H1 (cell line): ENCODE measurements around the gene KCNQ1. TPM values are rescaled to one million over a fixed set of nuclear protein-coding genes. Genes with fewer than 3 reads are reported as not detected.
A peak's percentile ranks its signal among the peaks of the same experiment; 100 is the strongest.

Experiments
- CTCF ChIA-PET: fragments of 300-600 bp; sonication (Branson Sonifier 250); formaldehyde crosslinking; loops from one replicate; lab custom pipeline; 2021; ENCODE audit not compliant: partially characterized antibody; lab: Charles Lee
- POLR2A ChIA-PET: fragments of 300-600 bp; sonication (Branson Sonifier 250); formaldehyde crosslinking; loops from one replicate; lab custom pipeline; 2021; ENCODE audit warnings: inconsistent platforms; ENCODE audit not compliant: partially characterized antibody; lab: Charles Lee
- DNase-seq, 2 experiments: peaks; one replicate each; pipeline versions ENCODE4 v3.0.0 to v3.0.0-alpha.2; 2010 to 2022; ENCODE audit warnings: low spot score in 2 of 2, low read depth in 1 of 2, mixed read lengths in 1 of 2
- FAIRE-seq: peaks from 2 replicates; lab custom pipeline; 2011; peaks lifted over from hg19 to GRCh38; lab: Jason Lieb, UNC
- H2AFZ ChIP-seq: 2 replicates; pipeline ENCODE4 v1.8.1; 2012; ENCODE audit warnings: low read length, inconsistent platforms
- H2AK5ac ChIP-seq: 2 replicates; pipeline ENCODE4 v1.6.1; 2013; ENCODE audit warnings: low read depth, low read length
- H2BK120ac ChIP-seq: replicated peaks from 2 replicates; pipeline ENCODE3; 2013; ENCODE audit warnings: low read depth, low read length, inconsistent platforms
- H2BK12ac ChIP-seq: 2 replicates; pipeline ENCODE4 v1.6.1; 2013; ENCODE audit warnings: low read depth, low read length
- H2BK15ac ChIP-seq: 2 replicates; pipeline ENCODE4 v1.6.1; 2013; ENCODE audit warnings: low read length
- H2BK20ac ChIP-seq: 2 replicates; pipeline ENCODE4 v1.6.1; 2013; ENCODE audit warnings: low read length
- H2BK5ac ChIP-seq: 2 replicates; pipeline ENCODE4 v1.6.1; 2013; ENCODE audit warnings: low read depth, low read length
- H3K14ac ChIP-seq: 2 replicates; pipeline ENCODE4 v1.6.1; 2013; ENCODE audit warnings: inconsistent platforms; ENCODE audit not compliant: insufficient read length
- H3K18ac ChIP-seq: 2 replicates; pipeline ENCODE4 v1.6.1; 2013; ENCODE audit warnings: low read length; ENCODE audit errors: extremely low read depth
- H3K23ac ChIP-seq: 2 replicates; pipeline ENCODE4 v1.6.1; 2013; ENCODE audit warnings: inconsistent platforms; ENCODE audit not compliant: insufficient read length
- H3K23me2 ChIP-seq: 2 replicates; pipeline ENCODE4 v1.6.1; 2013; ENCODE audit warnings: low read depth, low read length
- H3K27ac ChIP-seq: 2 replicates; pipeline ENCODE4 v1.6.1; 2011; ENCODE audit warnings: low read depth, low read length, inconsistent platforms
- H3K27me3 ChIP-seq, 4 experiments: replicated peaks in 1 of 4; 1 replicate in 1 of 4; 2 replicates in 3 of 4; pipeline versions ENCODE4 v1.6.1 to v1.8.1; 2011 to 2013; ENCODE audit warnings: low read length in 3 of 4, mild to moderate bottlenecking in 3 of 4, inconsistent platforms in 2 of 4, mixed read lengths in 2 of 4, moderate library complexity in 1 of 4; ENCODE audit not compliant: control insufficient read depth in 3 of 4, insufficient read depth in 3 of 4; ENCODE audit errors: extremely low read depth in 1 of 4
- H3K36me3 ChIP-seq, 4 experiments: 2 replicates each; pipeline versions ENCODE4 v1.6.1 to v1.8.1; 2011 to 2013; ENCODE audit warnings: mild to moderate bottlenecking in 4 of 4, low read length in 3 of 4, moderate library complexity in 2 of 4, control low read depth in 1 of 4, inconsistent platforms in 1 of 4; ENCODE audit not compliant: insufficient read depth in 4 of 4, control insufficient read depth in 2 of 4
- H3K4ac ChIP-seq: replicated peaks from 2 replicates; pipeline ENCODE3; 2013; ENCODE audit warnings: low read length, low read depth, mixed read lengths, inconsistent platforms; ENCODE audit not compliant: insufficient read length
- H3K4me1 ChIP-seq, 4 experiments: replicated peaks in 1 of 4; 1 replicate in 1 of 4; 2 replicates in 3 of 4; pipeline versions ENCODE4 v1.6.1 to v1.8.1; 2011 to 2013; ENCODE audit warnings: low read length in 3 of 4, inconsistent platforms in 2 of 4, mixed read lengths in 1 of 4; ENCODE audit not compliant: insufficient read depth in 4 of 4, control insufficient read depth in 3 of 4
- H3K4me2 ChIP-seq, 2 experiments: 2 replicates each; pipeline versions ENCODE4 v1.6.1 to v1.8.1; 2011 to 2013; ENCODE audit warnings: low read depth in 2 of 2, low read length in 2 of 2, control low read depth in 1 of 2, inconsistent platforms in 1 of 2, mild to moderate bottlenecking in 1 of 2; ENCODE audit not compliant: insufficient read depth in 1 of 2
- H3K4me3 ChIP-seq, 4 experiments: fragments of 200-600, 300-600 bp in 1 of 4; sonication (generic), shearing (Covaris generic), sonication (Bioruptor Twin) in 1 of 4; 2 replicates each; pipeline versions ENCODE4 v1.5.1 to v1.8.1; 2011 to 2016; ENCODE audit warnings: low read length in 4 of 4, low read depth in 3 of 4, control low read depth in 2 of 4, inconsistent platforms in 2 of 4, mild to moderate bottlenecking in 2 of 4, mixed read lengths in 1 of 4, moderate library complexity in 1 of 4; ENCODE audit not compliant: insufficient read depth in 2 of 4; ENCODE audit errors: extremely low read depth in 1 of 4
- H3K56ac ChIP-seq: replicated peaks from 2 replicates; pipeline ENCODE3; 2013; ENCODE audit warnings: low read depth, mild to moderate bottlenecking, mixed read lengths, low read length, inconsistent platforms; ENCODE audit not compliant: insufficient read length
- H3K79me1 ChIP-seq: 2 replicates; pipeline ENCODE4 v1.6.1; 2013; ENCODE audit warnings: low read depth, low read length, control low read depth
- H3K79me2 ChIP-seq, 2 experiments: 2 replicates each; pipeline versions ENCODE4 v1.6.1 to v1.8.1; 2012 to 2013; ENCODE audit warnings: low read length in 2 of 2, mild to moderate bottlenecking in 2 of 2, inconsistent platforms in 1 of 2; ENCODE audit not compliant: insufficient read depth in 2 of 2, control insufficient read depth in 1 of 2
- H3K9ac ChIP-seq, 4 experiments: replicated peaks in 1 of 4; 1 replicate in 1 of 4; 2 replicates in 3 of 4; pipeline versions ENCODE4 v1.6.1 to v1.8.1; 2011 to 2013; ENCODE audit warnings: low read depth in 3 of 4, low read length in 3 of 4, control low read depth in 2 of 4, mild to moderate bottlenecking in 2 of 4, moderate library complexity in 2 of 4, inconsistent platforms in 1 of 4; ENCODE audit errors: extremely low read depth in 1 of 4
- H3K9me3 ChIP-seq, 2 experiments: 2 replicates each; pipeline versions ENCODE4 v1.6.1 to v1.8.1; 2012 to 2013; ENCODE audit warnings: mild to moderate bottlenecking in 2 of 2, moderate library complexity in 2 of 2, control low read depth in 1 of 2, inconsistent platforms in 1 of 2, low read depth in 1 of 2, low read length in 1 of 2, mixed read lengths in 1 of 2; ENCODE audit not compliant: insufficient read depth in 2 of 2
- H4K20me1 ChIP-seq, 2 experiments: replicated peaks in 1 of 2; 2 replicates each; pipeline versions ENCODE3 to v1.8.1; 2011 to 2013; ENCODE audit warnings: inconsistent platforms in 2 of 2, low read length in 2 of 2, mild to moderate bottlenecking in 1 of 2; ENCODE audit not compliant: insufficient read depth in 2 of 2, control insufficient read depth in 1 of 2
- H4K5ac ChIP-seq: 2 replicates; pipeline ENCODE4 v1.6.1; 2013; ENCODE audit warnings: low read length, low read depth, mixed read lengths, inconsistent platforms; ENCODE audit not compliant: insufficient read length
- H4K8ac ChIP-seq: 2 replicates; pipeline ENCODE4 v1.8.0; 2013; ENCODE audit warnings: mild to moderate bottlenecking, moderate library complexity, low read length, inconsistent platforms; ENCODE audit not compliant: insufficient read depth; ENCODE audit errors: extremely low read depth
- H4K91ac ChIP-seq: replicated peaks from 2 replicates; pipeline ENCODE3; 2013; ENCODE audit warnings: low read length, mixed read lengths, inconsistent platforms; ENCODE audit not compliant: insufficient read length
- CREB1 ChIP-seq: IDR thresholded peaks from 2 replicates; pipeline ENCODE4 v1.6.1; 2012; ENCODE audit warnings: inconsistent platforms
- EGR1 ChIP-seq: IDR thresholded peaks from 2 replicates; pipeline ENCODE4 v1.6.1; 2011; ENCODE audit warnings: low read depth, low read length, borderline replicate concordance
- POLR2AphosphoS5 ChIP-seq: IDR thresholded peaks from 2 replicates; pipeline ENCODE4 v1.6.1; 2011; ENCODE audit warnings: low read depth, low read length
- RFX5 ChIP-seq: IDR thresholded peaks from 2 replicates; pipeline ENCODE4 v1.6.1; 2011; ENCODE audit warnings: low read depth, low read length, improper control_type of control experiment, borderline replicate concordance
- SAP30 ChIP-seq: fragments of 300-600 bp; sonication (generic); IDR thresholded peaks from 2 replicates; pipeline ENCODE4 v1.7.1; 2012; ENCODE audit warnings: low read length, moderate library complexity, mild to moderate bottlenecking, inconsistent platforms; ENCODE audit not compliant: insufficient read depth, insufficient replicate concordance
- SIRT6 ChIP-seq: IDR thresholded peaks from one replicate; pipeline ENCODE4 v1.7.1; 2012; ENCODE audit warnings: low read length, inconsistent platforms
- SP1 ChIP-seq: IDR thresholded peaks from 2 replicates; pipeline ENCODE4 v1.6.1; 2011; ENCODE audit warnings: low read depth, low read length
- SP2 ChIP-seq: IDR thresholded peaks from 2 replicates; pipeline ENCODE4 v1.6.1; 2012; ENCODE audit warnings: mild to moderate bottlenecking, low read length, inconsistent platforms
- SP4 ChIP-seq: IDR thresholded peaks from 2 replicates; pipeline ENCODE4 v1.6.1; 2012; ENCODE audit warnings: low read length, inconsistent platforms
- TAF1 ChIP-seq: IDR thresholded peaks from 2 replicates; pipeline ENCODE4 v1.6.1; 2011; ENCODE audit warnings: mild to moderate bottlenecking, low read depth, low read length
- WGBS, 2 experiments: shearing (Covaris generic) in 1 of 2; methylation state at CpG; one replicate each; pipeline versions ENCODE4 v1.1.6 to v1.1.7; 2013 to 2015; ENCODE audit warnings: low lambda C conversion rate in 2 of 2, mixed read lengths in 2 of 2, inconsistent platforms in 1 of 2, low coverage in 1 of 2, missing lambda C conversion rate in 1 of 2; ENCODE audit not compliant: insufficient replicate concordance in 2 of 2, insufficient coverage in 1 of 2, insufficient read length in 1 of 2; ENCODE audit errors: extremely low coverage in 1 of 2, missing lambda C conversion rate in 1 of 2; 5-methylcytosine and 5-hydroxymethylcytosine counted together
- polyA plus RNA-seq, 7 experiments: library from polyadenylated mRNA; depleted of rRNA in 3 of 7; stranded (reverse) in 5 of 7; unstranded in 2 of 7; fragments of >200 nt in 5 of 7; fragments of 200-250 nt in 2 of 7; gene quantifications; 1 replicate in 5 of 7; 2 replicates in 1 of 7; 4 replicates in 1 of 7; pipeline versions ENCODE4 v1.2.1 to v1.2.3, GENCODE V29; 2011 to 2013; ENCODE audit warnings: missing spikeins in 2 of 7, mixed read lengths in 2 of 7
- total RNA-seq: library from RNA; stranded (reverse); fragmentation: NEBNext Ultra II Directional; extraction: Animal tissue kit (Norgen Biotek cat#: 25700); gene quantifications from 2 replicates; pipeline ENCODE4 v1.2.1, GENCODE V29; 2021

KCNQ1 gene
- total and polyA plus RNA-seq, 2 of the 8 experiments (the other 6 are each of a cell fraction or from before 2014, with no cell fraction given) = 1.9 to 2.0 TPM

GRCh38 chr11:2690596-2691354, 246.0 kb downstream of the KCNQ1 start:
- POLR2A ChIA-PET = interaction anchor here (0.8 to 1.6 kb wide), 3 partner anchors 9 to 22 kb away, joined by 3 to 4 read pairs (median 3); no protein-coding TSS in a partner anchor
- no peak for TF ChIP-seq POLR2AphosphoS5
- no peak for TF ChIP-seq CREB1
- TF ChIP-seq SIRT6 = no peak
- TF ChIP-seq SAP30 = no peak
- no peak for TF ChIP-seq TAF1
- no peak for TF ChIP-seq SP4
- no peak for TF ChIP-seq EGR1
- no peak for TF ChIP-seq SP2
- no peak for TF ChIP-seq SP1
- no peak for TF ChIP-seq RFX5

More at GRCh38 chr11:2690596-2691354, 246.0 kb downstream of the KCNQ1 start:
- Histone ChIP-seq H3K14ac (no peak overlapping the region), H3K27me3 (peaks cover 0 to 4% (median 0%) of the 10 kb centered on the region in 4 experiments; a peak in 2 of 7 replicates), H3K36me3 (no peaks in the 10 kb centered on the region), H4K8ac (no peak overlapping the region), H4K20me1 (peaks cover 1 to 25% of the 10 kb centered on the region in 2 experiments), H2BK12ac (peak overlapping the region; percentile 91; the same call in 1 of the 2 replicates), H2AFZ (no peak overlapping the region), H2BK15ac (peak overlapping the region; percentile 82; the same call in 1 of the 2 replicates), H3K4me3 (peak overlapping the region in 1 of 4 experiments; percentile 7; a peak in 1 of 8 replicates), H3K18ac (peak overlapping the region; percentile 84), H2AK5ac (no peak overlapping the region), H4K5ac (no peak overlapping the region), H2BK5ac (no peak overlapping the region), H3K9me3 (no peaks in the 10 kb centered on the region), H3K4me2 (peak overlapping the region; percentile 24 to 76), H3K4ac (no peak overlapping the region), H3K23ac (no peak overlapping the region), H3K79me2 (peaks cover 0 to 67% of the 10 kb centered on the region in 2 experiments; a peak in 2 of 4 replicates), H3K79me1 (peaks cover 12% of the 10 kb centered on the region), H3K56ac (no peak overlapping the region), H2BK20ac (0 out of 2 replicates have a peak overlapping the region, but pooled peaks have one; percentile 77), H3K4me1 (peaks cover 47 to 80% (median 71%) of the 10 kb centered on the region in 4 experiments), H4K91ac (no peak overlapping the region), H3K9ac (no peak overlapping the region), H2BK120ac (no peak overlapping the region), H3K27ac (no peak overlapping the region), H3K23me2 (no peaks in the 10 kb centered on the region)
- FAIRE-seq = no peak
- DNase-seq = no peak
- 85% methylated on average over 6 of the region's 6 CpGs; no CpG with 5 or more reads in 1 of the 2 experiments for WGBS, 2 experiments
- CTCF ChIA-PET = interaction anchor here (0.6 to 4.0 kb wide), 13 partner anchors 12 to 1120 kb away, joined by 3 to 19 read pairs (median 4); partner anchors contain the start of gene CDKN1C
